Occipital lobe (tissue), 2 donors: ENCODE results near the gene ZBTB21. TPM values are rescaled to one million over a fixed set of nuclear protein-coding genes. Genes with fewer than 3 reads are reported as not detected.
"Not testable (repeated sequence)": the region's sequence is repeated elsewhere in the genome, so short reads cannot be mapped to it uniquely, and the experiment has no call there.

Source experiments
- DNase-seq: peaks from one replicate; lab custom pipeline; 2025; lab: John Stamatoyannopoulos, UW
- total RNA-seq: library from RNA; depleted of rRNA; stranded (reverse); fragments of >200 nt; gene quantifications from one replicate; pipeline ENCODE4 v1.2.3, GENCODE V29; 2014

ZBTB21 gene
- total RNA-seq, 1 donor from 2014 or later = 14.3 TPM

DNA sequence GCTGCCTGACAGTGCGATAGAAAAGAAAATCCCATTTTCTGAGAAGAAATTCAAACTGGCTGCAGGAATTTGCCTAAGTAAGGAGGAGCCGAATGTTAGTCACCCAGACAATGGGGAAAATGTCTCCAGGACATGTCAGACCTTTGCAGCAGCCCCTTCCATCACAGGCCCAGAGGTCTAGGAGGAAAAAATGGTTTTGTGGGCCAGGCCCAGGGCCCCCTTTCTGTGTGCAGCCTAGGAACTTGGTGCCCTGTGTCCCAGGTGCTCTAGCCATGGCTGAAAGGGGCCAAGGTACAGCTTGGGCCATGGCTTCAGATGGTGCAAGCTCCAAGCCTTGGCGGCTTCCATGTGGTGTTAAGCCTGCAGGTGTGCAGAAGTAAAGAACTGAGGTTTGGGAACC lies 14.6 kb downstream of the ZBTB21 start:
- no peak for DNase-seq

DNA sequence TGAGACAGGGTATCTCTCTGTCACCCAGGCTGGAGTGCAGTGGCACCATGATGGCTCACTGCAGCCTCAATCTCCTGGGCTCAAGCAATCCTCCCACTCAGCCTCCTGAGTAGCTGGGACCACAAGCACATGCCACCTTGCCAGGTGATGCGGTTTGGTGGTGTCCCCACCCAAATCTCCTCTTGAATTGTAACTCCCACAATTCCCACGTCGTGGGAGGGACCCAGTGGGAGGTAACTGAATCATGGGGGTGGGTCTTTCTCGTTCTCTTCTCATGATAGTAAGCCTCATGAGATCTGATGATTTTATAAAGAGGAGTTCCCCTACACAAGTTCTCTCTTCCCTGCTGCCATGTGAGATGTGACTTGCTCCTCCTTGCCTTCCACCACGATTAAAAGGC lies 15.5 kb downstream of the ZBTB21 start:
- DNase-seq = not testable (repeated sequence)

DNA sequence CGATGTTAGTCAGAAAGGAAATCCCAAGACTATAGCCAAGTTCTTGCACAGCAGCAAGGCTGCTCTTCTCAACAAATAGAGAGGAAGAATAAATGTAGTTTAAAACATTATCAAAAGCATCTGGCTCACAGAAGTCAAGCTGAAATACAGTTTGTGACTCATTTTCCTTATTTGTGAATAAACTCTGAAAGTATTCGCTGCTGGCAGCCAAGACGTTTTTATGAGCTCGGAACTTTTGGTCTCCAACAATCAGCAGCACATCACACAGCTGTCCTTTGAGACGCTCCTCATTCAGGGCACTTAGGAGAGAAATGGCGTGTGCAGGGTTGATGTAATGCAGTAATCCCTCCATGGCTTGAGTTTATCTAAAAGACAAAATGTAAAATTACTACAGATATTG lies 16.4 kb downstream of the ZBTB21 start:
- no peak for DNase-seq

- DNase-seq = no peak
These were observed 17.6 kb downstream of the ZBTB21 start for GRCh38 chr21:41992576-41992975.

GRCh38 chr21:41991659-41992058 lies 18.5 kb downstream of the ZBTB21 start:
- DNase-seq = no peak

DNA sequence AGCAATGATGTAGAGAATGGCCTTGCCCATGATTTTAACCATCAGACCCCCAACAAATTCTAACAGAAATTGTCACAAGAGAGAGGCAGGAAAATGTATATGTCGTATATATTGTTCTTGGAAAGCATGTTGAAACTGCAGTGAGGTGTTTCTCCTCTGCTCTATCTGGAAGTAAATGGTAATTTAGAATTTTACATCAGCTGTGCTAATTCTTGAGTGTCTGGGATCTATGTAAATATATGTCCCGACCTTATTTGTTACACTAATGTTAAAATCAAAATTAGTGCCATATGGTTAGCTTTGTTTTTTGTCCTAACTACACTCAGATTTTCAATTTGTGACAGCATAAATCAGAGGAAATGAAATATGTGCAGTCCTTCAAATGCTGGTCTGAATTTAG lies 20.5 kb downstream of the ZBTB21 start:
- no peak for DNase-seq

GRCh38 chr21:41987310-41987709 lies 22.9 kb downstream of the ZBTB21 start:
- no peak for DNase-seq

- DNase-seq = no peak
These were observed 24.3 kb downstream of the ZBTB21 start for GRCh38 chr21:41985662-41986416.

- DNase-seq = no peak
These were observed 26.9 kb downstream of the ZBTB21 start for GRCh38 chr21:41983229-41983628.

DNA sequence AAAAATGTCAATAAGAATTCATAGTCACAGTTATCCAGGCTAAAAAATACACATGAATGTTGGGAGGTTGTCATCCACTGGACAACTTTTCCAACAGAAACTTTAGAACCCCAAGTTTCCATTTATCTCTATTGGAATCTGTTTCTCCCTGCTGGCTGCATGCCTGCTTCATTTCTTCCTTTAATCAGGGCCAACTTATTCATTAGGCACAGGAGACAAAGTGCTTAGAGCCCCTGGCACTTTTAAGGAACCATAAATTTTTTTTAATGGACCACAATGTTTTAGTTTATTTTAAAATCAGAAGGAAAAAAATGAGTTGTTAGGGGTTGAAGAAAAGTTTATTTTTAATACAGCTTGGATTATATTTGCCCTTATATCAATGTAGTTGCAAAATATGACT lies 29.6 kb downstream of the ZBTB21 start:
- DNase-seq = no peak

DNA sequence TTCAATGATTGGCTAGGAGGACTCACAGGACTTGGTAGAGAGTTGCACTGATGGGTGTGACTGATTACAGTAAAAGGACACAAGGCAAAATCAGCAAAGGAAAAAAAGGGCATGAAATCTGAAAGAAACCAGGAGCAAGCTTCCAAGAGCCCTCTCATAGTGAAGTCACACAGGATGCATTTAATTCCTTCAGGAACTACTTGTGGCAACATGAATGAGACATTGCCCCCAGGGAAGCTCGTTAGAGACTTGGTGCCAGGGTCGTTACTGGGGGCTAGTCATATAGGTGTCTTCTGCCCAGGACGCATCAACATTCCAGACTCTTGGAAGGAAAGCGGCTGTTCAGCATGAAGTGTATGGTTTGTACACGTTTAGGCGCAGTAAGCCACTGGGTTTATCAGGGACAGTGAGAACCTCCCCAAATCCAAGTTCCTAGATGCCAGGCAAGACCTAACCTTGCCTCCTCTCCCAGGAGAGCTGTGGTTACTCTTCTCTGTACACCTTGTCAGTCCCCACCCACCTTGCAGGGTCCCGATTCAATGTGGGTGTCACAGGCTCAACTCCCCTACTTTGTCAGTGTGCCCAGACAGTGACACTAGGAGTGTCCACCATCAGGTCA lies 30.3 kb downstream of the ZBTB21 start:
- DNase-seq = no peak

- no peak for DNase-seq
These were observed 30.8 kb downstream of the ZBTB21 start for GRCh38 chr21:41979335-41979734.

DNA sequence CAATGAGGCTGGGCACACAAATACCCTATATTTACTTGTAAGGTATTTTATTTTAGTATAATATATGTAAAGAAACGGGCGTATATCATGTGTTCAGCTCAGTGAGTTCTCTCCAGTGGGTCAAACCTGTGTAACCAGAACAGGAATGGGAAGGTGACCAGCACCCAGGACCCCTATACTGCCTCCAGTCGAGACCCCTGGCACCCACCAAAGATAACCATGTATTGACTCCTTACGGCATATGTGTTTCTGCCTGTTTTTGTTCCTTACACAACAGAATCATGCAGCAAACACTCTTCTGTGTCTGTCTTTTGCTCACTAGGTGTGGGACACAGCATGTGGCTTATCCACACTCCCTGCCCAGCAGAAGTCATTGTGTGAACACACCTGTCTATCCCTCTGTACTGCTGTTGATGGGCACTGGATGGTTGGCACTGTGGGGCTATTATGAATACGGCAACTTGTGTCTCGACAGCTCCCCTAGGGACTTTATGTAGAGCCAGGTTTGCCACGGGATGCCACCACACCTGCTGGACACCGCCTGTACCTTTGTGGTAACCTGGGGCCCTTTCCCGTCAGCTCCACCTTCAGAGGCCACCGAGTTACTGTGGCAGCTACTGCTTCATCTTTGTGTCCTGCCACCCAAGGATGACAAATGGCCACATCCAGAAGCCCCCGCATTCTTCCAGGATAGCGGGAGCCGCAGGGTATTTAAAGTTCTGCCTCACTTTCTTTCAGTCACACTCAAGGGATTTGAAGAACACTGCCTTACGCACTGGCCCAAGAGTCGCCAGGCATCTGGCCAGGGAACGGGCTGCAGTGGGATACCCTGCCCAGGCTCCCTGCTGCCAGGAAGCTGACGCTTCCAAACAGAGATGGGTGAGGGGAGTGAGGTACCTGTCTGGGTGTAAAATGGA lies 32.9 kb downstream of the ZBTB21 start:
- no peak for DNase-seq

GRCh38 chr21:41976611-41977010 lies 33.5 kb downstream of the ZBTB21 start:
- DNase-seq = no peak

- DNase-seq = no peak
These were observed 34.5 kb downstream of the ZBTB21 start for GRCh38 chr21:41975391-41976272.

GRCh38 chr21:41974752-41975053 lies 35.5 kb downstream of the ZBTB21 start:
- DNase-seq = no peak

GRCh38 chr21:41973861-41974751 lies 36.1 kb downstream of the ZBTB21 start:
- DNase-seq = no peak

DNA sequence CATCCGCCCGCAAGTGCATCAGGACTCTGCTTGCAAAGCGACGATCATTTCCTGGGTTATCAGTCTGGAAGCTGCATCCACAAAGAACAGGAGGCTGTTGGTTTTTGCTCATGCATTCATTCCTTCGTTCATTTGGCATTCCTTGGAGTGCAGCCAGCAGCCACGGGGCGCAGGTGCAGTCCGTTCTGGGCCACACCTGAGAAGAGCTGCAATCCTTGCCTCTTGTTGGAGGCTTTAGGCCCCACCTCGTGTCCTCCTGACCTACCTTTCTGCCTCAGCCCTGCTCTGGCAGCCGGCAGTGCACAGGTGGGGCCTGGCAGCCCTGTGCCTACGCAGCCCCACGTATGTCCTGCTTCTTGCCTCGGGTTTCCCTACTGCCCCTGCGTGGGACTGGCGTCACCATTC lies 36.7 kb downstream of the ZBTB21 start:
- DNase-seq = no peak

DNA sequence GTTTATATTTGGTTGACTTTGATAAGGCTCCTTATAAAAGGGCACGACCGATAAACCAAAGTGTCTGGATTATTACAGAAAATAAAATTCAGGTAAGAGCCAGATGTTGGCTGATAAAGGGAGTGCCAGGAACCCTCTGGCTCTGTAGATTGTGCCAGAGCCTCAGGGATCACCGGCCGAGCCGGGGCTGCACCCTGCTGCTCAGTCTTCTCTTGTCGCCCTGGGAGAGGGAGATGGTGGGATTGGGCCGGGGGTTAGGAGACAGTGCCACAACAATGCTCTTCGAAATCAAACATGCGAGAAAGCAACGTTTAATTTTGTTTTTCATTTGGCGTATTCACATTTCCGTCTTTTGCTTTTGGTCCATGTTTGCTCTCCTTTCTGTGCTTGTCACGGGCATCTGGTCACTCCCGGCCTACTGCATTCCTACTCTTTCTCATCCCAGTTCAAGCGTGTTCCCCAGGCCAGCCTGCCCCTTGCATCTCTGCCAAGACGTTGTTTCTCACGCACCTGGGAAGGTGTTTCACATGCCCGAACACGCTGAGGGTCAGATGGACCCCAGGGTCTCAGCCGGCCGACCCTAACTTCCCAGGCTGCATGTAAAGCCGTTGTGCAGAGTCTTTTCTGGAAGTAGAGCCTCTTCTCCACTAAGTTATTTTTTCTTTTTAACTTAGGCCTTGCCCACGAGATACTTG lies 37.5 kb downstream of the ZBTB21 start:
- DNase-seq = no peak

DNA sequence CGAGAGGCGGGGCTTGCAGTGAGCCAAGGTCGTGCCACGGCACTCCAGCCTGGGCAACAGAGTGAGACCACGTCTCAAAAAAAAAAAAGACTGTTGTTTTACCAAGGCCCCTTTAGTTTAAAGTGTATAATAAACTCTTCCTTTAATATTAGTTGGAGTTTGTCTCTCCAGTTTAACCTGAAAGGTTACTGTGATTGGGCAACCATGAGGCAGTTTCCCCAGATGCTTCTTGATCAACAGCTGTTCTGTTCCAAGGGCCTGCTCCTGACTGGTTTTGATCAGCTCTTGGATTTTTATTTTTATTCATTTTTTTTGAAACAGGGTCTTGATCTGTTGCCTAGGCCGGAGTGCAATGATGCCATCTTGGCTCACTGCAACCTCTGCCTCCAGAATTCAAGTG lies 38.3 kb downstream of the ZBTB21 start:
- no peak for DNase-seq
